Activated gamma-delta T cell treated with anti-CD3 and anti-CD28 coated beads, Interleukin-2, amount 50 U/mL, for 16 hours (primary cell): Measurements from ENCODE around the gene GSG1L.

Experiments used
- DNase-seq: peaks from one replicate; pipeline ENCODE4 v3.0.0-alpha.2; 2020; ENCODE audit warnings: low read depth

The GSG1L gene

GRCh38 chr16:28063591-28064061 lies at the start of gene GSG1L:
TSS of gene GSG1L (minus strand) at chr16:28063714. CDS start at chr16:28063424, 290 bp downstream.
- DNase-seq, result no peak

GRCh38 chr16:28112908-28113307 lies 49.4 kb upstream of the GSG1L start:
- DNase-seq, result no peak

DNA sequence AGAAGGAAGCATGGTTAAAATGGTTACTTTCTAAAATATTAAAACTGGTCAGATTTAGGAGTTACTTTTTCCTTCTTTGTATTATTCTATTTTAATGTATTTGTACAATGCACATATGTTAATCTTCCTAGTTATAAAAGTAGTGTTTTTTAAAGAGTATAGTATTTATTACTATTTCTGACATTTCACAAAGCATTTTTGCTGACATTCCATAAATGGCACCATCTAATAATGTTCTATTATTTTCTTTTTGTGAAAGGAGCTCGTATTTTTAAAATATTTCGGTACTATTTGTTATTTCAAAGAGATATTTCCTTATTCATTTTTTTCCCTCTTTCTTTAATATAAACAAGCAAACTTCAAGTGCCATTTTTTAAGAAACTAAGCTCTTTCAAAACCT lies 47.5 kb upstream of the GSG1L start:
- no peak for DNase-seq

GRCh38 chr16:28110479-28110878 lies 47.0 kb upstream of the GSG1L start:
- DNase-seq, result no peak

- no peak for DNase-seq
These were observed 46.6 kb upstream of the GSG1L start for GRCh38 chr16:28110074-28110473.

DNA sequence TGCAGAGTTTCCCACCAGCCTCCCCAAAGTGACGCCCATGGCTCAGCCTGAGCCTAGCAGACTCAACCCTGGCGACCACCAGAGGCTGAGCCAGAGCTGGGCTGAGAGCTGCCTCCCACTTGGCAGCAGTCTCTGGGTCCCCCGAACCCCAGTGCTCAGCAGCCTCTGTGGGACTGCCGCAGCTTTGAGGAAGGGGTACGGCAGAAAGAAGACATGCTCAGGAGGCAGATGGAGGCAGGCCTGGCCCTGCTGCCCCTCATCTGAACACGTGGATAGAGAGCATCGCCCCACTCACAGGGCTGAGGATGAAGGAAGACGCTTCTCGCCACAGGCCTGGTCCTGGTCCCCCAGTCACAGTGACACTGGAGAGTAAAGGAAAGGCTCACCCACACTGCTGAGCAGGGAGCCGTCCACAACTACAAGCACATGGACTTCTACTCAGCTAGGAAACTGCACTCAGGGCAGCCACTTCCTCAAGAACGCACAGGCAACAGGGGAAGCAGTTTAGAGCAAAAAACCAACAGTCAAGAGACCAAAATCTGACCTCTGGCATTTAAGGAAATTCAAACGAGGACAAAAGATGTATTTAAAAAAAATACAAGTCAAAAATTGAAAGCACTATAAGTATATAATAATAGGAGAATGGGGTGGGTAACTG lies 45.2 kb upstream of the GSG1L start:
- no peak for DNase-seq

DNA sequence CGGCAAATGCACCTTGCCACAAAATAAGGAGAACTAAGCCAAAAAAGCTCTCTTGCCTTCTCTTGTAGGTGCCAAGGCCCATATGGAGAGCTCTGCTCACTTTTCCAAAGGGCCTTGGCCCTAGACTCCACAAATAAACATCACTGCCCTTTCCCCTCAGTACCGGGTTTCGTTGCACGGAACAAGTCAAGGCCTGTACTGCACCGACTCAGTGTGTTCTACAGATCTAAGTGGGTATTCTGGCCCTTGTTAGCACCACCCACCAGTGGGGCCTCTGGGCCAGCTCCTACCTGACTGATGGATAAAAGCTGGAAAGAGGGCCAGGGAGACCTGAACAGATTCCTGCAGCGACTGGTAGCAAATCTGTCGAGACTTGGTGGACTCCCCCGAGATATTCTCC lies 43.7 kb upstream of the GSG1L start:
- DNase-seq, result no peak

- no peak for DNase-seq
These were observed 43.1 kb upstream of the GSG1L start for GRCh38 chr16:28106467-28107215.

DNA sequence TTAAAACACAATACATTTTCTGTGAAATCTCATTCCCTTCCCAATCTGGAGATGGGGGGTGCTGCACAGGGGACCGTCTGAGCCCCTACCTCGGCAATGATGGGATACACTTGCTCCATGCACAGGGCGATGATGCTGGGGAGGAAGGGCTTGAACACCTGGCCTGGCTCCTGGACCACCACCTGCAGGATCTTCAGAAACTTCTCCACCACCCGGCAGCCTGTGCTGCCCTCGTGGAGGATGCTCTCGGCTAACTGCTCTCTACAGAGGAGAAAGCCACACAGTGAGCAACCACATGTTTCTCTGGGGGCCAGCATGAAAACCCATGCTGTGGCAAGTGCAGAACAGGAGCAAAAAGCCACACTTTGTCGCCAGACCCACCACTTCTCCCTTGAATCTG lies 42.4 kb upstream of the GSG1L start:
- DNase-seq, result no peak

DNA sequence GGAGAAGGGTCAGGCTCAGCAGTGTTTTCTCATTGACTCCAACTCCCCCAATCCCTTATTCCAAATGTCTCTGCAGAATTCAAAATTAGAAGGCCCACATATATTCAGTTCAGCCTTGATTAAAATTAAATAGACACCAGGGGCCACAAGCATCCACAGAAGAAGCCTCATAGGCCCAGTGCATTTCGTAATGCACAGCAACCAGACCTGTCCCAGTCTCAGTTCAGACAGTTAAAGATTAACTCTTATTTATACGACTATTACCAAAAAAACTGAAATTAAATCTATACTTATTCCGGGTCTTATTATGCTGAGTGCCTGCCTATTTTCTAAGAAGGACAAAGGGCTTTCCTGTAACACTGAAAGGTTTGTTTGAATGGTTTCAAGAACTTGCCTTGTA lies 41.8 kb upstream of the GSG1L start:
- no peak for DNase-seq

- no peak for DNase-seq
These were observed 40.9 kb upstream of the GSG1L start for GRCh38 chr16:28104404-28104803.

GRCh38 chr16:28103516-28104170 lies 40.1 kb upstream of the GSG1L start:
- no peak for DNase-seq

- no peak for DNase-seq
These were observed 38.0 kb upstream of the GSG1L start for GRCh38 chr16:28101533-28101890.

DNA sequence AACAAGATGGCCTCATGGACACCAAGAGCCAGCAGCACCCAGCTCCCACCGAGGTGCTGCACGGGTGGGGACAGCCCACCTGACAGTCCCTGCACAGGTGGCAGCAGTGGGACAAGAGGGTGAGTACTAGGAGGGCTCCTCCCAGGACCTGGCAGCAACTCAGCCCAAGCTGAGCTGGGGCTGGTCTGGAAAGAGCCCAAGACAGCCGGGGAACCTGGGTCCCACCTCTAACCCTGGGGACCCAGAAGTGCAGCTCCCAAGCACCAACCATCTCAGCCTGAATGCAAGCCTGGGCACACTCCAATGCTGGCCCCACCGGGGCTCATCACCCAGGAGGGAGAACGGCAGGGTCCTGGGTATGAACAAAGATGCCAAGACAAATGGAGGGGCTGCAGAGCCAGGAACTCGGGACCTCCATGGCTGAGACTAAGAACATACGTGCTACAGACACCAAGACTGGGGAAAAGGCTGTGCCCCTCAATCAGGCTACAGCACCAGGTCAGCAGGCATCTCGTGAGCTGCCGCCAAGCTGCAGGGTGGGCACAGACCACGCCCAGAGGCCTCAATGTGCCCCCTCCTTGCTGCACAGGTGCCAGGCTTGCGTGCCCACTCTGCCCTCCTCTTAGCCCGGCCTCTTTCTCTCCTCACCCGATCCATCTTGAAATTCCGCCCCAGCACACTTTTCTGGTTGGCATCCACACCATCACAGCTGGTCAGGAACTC lies 37.5 kb upstream of the GSG1L start:
- DNase-seq, result no peak

- DNase-seq, result no peak
These were observed 35.7 kb upstream of the GSG1L start for GRCh38 chr16:28098959-28099945.

DNA sequence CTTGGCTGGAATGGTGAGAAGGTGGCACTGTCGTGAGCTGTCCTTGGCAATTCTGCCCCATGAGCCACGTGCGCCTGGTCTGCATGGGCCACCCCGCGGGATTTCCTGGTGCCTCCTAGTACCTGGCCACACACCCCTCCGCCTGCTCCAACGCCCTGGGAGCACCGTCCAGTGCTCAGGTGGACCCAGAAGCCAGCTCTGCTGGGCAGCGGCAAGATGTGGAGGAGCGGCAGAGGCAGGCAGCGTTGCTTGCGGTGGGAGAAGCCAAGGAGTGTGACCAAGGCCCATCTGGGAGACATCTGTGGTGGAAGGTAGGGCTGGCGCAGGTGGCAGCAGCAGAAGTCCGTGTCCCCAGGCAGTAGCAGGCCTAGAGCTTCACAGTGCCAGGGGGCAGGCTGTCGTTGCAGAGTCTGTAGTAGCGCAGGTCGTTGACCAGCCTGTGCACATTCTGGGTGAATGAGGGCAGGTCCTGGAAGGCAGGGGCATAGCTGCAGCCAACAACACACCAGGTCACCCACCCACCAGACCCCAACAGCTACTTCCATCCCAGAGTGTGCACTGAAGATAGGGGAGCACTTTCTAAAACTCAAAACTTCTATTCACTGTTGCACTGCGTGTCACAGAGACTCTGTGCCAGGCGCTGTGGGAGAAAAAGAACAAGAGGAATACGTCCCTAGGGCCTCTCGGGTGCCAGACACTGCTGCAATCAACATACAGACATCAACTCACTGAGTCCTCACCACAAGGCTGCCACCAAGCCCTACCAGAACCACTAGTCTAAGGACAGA lies 34.9 kb upstream of the GSG1L start:
- DNase-seq, result no peak

GRCh38 chr16:28096983-28097899 lies 33.7 kb upstream of the GSG1L start:
- DNase-seq, result no peak

- no peak for DNase-seq
These were observed 29.8 kb upstream of the GSG1L start for GRCh38 chr16:28093385-28093725.

DNA sequence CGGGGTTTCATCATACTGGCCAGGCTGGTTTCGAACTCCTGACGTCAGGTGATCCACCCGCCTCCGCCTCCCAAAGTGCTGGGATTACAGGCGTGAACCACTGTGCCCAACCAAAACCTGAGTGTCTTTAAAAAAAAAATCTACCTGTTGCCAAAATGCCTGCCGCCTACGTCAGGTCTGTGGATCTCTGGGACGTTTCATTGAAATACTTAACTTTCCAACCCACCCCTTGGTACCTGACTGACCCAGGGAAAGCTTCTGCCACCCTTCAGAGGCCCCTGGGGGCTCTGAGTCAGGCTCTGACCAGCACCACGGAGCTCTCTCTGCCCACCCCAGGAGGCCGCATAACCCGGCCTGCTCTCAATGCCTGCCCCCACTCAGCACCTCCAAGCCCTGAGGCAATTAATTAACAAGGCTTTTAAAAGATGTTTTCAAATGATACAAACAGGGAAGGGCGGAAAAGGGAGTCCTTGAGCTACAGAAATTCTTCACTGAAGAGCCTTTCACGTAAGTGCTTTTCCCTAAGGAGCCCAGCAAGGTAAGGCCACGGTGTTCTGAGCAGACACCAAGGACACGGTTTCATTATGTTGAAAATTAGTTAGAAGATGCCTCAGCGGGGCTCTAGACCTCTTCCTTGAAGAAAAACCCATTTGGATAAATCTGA lies 29.3 kb upstream of the GSG1L start:
- DNase-seq, result no peak
